ENCODE data around the gene IPO4.

- TF ChIP-seq CTCF (IDR thresholded peaks at IDR 0.05; ENCODE audit: insufficient read depth, low read length) (no peak), POLR2AphosphoS5 (IDR thresholded peaks at IDR 0.05; ENCODE audit: low read depth) (no peak), GABPA (IDR thresholded peaks at IDR 0.05; ENCODE audit: low read depth) (no peak), SPI1 (IDR thresholded peaks at IDR 0.05; ENCODE audit: borderline replicate concordance, low read depth) (no peak)
- TF ChIP-seq, protein P1, sequence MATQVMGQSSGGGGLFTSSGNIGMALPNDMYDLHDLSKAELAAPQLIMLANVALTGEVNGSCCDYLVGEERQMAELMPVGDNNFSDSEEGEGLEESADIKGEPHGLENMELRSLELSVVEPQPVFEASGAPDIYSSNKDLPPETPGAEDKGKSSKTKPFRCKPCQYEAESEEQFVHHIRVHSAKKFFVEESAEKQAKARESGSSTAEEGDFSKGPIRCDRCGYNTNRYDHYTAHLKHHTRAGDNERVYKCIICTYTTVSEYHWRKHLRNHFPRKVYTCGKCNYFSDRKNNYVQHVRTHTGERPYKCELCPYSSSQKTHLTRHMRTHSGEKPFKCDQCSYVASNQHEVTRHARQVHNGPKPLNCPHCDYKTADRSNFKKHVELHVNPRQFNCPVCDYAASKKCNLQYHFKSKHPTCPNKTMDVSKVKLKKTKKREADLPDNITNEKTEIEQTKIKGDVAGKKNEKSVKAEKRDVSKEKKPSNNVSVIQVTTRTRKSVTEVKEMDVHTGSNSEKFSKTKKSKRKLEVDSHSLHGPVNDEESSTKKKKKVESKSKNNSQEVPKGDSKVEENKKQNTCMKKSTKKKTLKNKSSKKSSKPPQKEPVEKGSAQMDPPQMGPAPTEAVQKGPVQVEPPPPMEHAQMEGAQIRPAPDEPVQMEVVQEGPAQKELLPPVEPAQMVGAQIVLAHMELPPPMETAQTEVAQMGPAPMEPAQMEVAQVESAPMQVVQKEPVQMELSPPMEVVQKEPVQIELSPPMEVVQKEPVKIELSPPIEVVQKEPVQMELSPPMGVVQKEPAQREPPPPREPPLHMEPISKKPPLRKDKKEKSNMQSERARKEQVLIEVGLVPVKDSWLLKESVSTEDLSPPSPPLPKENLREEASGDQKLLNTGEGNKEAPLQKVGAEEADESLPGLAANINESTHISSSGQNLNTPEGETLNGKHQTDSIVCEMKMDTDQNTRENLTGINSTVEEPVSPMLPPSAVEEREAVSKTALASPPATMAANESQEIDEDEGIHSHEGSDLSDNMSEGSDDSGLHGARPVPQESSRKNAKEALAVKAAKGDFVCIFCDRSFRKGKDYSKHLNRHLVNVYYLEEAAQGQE (IDR thresholded peaks at IDR 0.05; ENCODE audit: insufficient replicate concordance, low read depth) = no peak
Measured at GRCh38 chr14:24178399-24179178, 10.0 kb downstream of the IPO4 start.

Data from HL-60 (cell line).